GM19099 (cell line): ENCODE data around the gene TPP2.

Experiments used
- POLR2A ChIP-seq: IDR thresholded peaks from 3 replicates; pipeline ENCODE4 v1.6.1; 2011; ENCODE audit warnings: low read depth; ENCODE audit not compliant: insufficient read length; ENCODE audit errors: extremely low read depth

The TPP2 gene

DNA sequence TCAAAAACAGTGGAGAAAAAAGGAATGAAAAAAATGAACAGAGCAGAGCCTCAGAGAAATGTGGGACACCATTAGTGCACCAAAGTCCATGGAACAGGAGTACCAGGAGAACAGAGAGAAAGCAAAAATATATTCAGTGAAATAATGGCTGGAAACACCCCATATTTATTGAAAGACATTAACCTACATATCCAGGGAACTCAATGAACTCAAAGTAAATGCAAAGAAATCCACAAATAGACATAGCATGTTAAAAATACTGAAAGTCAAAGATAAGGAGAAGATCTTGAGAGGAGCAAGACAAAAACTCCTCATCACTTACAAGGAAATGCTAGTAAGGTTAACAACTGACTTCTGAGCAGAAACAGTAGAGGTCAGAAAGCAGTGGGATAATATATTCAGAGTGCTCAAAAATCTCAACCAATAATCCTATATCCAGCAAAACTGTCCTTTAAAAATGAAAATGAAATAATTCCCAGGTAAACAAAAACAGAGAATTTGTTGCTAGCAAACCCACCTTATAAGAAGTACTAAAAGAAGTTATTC lies 62.5 kb downstream of the TPP2 start:
- TF ChIP-seq POLR2A, result no peak

DNA sequence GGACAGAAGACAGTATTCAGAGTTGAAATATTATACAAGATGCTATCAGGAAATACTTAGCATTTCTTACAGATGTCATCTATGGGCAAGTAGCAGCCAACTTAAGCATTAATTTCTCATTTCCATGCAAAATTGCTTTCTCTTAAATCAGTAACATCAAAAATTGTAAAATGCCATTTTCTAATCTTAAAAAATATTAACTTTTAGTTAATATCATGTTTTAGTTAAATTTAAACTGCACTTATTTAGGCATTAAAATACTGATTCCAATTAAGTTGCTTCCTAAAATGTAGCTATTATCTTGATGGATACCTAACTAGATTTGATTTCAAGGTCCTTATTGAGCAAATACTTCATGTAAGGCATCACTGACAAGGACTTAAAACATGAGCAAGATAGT lies 70.2 kb downstream of the TPP2 start:
- TF ChIP-seq POLR2A, result no peak

DNA sequence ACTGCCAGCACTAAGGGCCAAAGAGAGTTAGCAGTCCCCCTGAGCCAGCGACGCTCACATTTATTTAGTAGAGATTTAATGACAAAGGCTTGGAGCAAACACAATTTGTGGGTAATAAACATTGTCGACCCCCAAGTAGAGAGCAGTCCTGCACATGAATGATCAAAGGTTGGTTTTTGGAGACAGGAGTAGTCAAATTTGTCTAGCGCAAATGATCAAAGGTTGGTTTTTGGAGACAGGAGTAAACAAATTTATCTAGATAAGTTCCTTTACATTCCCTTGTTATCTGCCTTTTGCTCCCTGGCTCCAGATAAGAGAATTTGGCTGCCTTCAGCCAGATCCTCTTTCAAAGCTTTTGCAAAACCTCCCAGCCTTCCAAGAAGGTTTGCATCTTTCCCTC lies 71.1 kb downstream of the TPP2 start:
- no peak for TF ChIP-seq POLR2A

DNA sequence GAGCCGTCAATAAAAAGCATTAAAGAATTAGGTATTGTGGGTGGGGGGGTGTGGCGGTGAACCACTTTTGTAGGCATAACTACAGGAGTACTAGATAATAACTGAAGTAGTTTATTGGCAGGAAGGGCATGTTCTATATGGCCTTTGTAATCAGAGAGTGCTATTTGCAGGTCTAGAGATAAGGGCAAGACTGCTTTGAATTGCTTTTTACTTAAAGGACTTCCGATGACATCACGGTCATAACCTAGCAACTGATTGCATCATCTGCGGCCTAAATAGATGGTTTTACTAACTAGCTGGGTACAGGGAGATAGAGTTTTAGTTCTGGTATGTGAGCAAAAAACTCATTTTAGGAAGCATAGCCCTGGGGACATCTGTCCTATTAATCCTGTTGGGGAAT lies 73.3 kb downstream of the TPP2 start:
- TF ChIP-seq POLR2A, result no peak

DNA sequence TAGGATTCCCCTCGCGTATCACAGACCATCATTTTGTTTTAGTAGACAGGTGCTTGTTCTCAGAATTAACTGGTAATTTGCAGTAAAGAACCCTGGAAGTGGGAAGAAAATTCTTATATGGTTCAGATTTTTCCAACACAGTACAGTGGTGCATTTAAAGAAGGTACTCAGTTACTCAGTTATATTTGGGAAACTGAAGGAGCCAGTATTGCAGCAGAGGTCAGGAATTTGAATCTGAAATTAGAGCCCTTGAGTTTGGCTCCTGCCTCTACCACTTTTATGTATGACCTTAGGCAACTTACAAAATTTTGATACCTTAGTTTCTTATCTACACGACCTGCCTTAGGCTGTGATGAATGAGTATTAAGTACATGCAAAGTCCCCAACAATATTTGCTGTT lies 78.3 kb downstream of the TPP2 start:
- TF ChIP-seq POLR2A, result no peak

DNA sequence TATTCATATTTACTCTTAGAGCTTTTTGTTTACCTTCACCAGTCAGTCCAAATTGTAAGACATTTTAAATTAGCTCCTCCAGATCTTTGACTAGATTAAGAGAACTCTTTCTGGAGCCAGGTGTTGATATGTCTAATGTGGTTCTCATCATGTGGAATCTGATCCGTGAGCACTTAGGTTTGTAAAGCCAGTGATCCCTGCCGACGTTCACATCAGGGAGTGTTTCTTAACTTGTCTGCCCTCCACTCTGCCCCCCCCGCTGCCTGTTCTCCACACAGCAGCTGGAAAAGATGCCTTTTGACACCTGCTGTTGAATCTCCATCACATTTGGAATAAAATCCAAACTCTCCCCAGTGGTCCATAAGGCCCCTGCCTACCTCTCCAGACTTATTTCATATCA lies 80.3 kb downstream of the TPP2 start:
- no peak for TF ChIP-seq POLR2A

DNA sequence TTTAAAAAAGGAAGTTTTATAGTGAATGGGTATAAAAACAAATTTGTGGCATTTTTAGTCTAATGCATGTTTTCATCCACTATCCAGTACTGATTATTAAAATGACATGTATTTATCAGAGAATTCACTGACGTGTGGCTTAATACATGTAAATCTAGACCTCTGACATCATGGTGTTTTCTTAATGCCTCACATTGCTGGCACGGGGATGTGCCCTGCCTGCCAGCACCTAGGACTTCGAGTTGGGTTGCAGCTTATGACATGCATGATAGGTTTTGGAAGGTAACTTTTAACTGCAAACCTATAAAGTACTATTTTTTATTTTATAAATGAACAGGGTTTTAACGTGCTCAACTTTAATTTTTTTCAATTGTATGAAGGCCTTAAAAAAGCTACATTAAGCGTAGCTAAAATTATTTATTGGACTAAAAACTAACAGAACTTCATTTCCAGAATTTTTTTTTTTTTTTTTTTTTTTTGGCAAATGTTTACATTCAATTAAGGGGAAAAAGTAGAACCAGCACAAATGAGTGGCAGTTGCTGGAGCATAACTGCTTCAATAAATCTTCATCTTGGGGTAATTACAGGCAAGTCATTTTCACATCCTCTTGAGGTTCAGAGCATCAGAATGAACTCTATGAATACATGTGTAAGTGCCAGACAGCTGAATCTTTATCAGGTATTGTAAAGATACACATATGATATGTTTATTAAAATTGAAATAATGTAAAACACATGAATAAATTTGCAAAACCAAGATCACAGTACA lies 81.7 kb downstream of the TPP2 start:
- TF ChIP-seq POLR2A, result no peak

DNA sequence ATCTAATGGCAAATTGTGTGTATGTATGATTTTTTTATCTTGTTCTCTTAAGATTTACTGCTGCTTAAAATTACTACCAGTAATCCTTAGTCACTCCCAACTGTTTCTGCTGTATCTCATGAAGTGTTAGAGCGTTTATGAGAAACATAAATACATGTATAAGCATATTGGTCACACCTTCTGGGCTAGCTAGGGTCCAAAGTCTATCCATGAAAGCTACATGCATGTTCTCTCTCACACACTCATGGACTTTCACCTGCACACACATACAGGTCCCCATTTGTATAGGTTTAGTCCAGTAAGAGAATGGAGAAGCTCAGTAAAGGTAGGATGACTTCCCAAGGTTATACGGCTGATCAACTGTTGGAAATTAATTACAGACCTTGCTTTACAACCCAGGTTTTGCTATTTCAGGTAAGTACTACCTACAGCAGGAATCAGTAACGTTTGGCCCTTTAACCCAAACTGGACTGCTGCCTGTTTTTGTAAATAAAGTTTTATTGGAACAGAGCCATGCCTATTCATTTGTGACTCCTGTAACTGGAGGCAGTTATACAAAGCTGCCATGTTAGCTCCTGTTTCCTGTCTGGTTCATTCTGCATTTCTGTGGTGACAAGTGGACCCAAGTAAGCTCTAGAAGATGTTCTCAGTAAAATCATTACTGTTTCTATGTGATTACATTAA lies 82.8 kb downstream of the TPP2 start:
- no peak for TF ChIP-seq POLR2A

DNA sequence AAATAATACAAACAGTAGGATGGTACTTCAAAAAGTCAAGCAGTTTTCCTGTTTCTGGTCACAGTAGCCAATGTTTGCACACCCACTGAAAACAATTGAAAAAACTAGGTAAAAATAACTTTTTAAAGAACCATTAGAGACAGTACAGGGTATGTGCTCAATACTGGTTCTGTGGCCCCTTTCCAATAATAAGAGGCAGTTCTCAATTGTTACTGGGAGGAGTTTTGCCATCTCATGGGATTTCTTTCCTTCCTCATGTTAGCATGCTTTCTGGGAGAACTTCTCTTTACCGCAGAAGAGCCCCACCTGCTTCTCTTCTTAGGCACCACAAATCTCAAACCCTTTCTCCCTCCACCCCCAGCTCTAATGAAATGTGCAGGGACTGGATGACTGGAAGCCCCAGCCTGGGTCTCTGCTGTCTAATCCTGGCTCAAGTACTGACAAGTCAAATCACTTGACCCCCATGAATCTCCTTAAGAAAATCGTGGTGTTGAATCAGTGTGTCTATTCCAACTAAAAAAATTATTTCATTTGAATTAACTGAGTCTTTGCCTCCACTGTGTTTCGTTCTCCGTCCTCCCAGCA lies 83.4 kb downstream of the TPP2 start:
- TF ChIP-seq POLR2A, result no peak

DNA sequence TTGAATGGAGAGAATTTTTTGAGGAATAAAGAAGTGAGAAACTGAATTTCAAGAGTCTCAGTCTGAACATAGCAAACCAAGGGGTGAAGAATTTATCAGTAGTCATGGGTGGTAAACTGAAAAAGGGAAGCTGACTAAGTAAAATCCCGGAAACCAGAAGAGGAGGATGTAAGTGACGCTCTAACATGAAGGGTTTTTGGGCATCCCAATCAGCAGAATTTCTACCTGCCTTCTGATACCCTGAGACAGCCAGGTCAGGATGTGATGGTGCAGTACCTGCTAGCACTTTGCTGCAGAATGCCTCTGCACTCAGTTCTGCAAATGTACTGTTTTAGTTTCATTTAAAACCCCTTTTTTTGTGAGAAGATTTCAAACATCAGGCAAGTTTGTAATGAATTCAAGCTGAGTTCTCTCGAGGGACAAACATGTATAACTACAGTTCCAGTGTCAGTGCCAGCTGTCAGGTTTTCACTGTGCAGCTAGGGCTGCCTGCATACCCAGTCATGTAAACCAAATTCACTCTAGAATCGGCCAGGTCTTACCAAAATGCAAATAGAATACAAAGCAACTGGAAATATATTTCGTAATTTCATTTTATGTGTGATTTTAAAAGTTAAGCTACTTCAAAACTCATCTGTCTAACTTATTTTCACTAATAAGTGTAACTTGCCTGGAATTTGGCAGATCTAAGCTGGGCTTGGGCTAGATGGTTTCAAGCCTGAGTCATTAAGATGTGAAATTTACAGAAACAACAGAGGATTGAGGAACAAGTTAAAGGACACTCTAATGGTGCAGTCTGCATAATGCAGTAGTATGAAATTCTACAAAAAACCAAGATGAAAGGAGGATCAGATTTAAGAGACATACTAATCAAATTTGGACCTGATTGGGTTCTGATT lies 84.3 kb downstream of the TPP2 start:
- no peak for TF ChIP-seq POLR2A

DNA sequence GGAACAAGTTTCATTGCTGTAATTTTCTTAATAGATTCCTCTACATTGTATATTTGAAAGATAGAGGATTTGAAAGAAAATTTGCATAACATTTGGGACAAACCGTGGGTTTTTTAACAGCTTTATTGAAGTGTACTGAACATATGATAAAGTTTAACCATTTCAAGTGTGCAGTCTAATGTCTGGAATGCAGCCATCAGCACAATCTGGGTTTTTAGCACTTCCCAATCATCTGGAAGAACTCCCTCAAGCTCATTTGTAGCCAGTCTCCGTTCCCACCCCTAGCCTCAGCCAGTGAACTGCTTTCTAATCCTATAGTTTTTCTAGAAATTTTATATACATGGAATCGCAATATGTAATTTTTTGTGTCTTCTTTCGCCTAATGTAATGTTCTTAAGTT lies 85.4 kb downstream of the TPP2 start:
- no peak for TF ChIP-seq POLR2A

DNA sequence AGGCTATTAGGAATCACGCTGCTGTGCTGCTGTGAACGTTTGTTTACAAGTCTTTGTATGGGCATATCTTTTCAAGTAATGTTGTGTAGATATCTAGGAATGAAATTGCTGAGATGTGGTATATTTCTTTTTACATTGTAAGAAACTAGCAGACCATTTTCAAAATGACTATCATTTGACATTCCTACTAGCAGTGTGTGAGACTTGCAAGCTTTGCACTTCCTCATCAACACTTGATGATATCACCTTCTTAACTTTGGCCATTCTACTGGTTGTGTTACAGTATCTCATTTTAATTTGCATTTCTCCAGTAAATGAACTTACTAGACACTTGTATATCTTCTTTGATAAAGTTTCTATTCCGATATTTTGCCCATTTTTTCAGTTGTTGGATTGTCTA lies 85.9 kb downstream of the TPP2 start:
- TF ChIP-seq POLR2A, result no peak

DNA sequence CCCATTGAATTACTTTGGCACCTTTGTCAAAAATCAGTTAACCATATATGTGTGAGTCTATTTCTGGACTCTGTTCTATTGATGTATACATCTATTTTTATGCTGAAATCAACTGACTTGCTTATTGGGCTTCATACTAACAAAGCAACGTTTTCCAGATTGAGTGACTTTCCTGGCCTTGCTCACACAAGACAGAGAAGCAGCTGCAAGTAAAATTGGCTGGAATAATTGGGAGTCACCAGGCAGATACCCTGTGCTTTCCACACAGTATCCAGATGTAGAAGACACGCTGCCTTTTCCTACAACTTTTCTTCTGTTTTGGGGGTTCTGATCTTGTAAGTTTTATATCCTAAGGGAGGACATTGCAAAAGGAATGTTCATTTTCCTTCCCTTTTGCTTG lies 86.9 kb downstream of the TPP2 start:
- TF ChIP-seq POLR2A, result no peak

DNA sequence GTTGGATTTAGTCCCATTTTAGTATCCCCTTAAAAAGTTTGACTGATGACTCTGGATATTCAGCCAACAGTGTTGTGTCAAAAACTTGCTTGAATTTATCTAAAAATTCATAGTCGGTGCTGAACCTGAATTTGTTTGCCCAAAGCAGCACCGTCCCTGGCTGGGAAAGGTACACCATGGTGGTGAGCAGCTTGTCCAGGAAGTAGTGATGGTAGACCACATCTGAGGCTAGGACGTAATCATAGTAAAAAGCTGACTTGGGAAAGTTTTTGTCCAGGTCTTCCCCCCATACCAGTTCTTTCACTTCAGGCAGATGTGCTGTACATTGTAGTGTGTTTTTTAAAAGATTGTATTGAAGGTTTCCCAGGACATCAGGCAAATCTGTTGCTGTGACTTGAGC lies 89.2 kb downstream of the TPP2 start:
- no peak for TF ChIP-seq POLR2A

DNA sequence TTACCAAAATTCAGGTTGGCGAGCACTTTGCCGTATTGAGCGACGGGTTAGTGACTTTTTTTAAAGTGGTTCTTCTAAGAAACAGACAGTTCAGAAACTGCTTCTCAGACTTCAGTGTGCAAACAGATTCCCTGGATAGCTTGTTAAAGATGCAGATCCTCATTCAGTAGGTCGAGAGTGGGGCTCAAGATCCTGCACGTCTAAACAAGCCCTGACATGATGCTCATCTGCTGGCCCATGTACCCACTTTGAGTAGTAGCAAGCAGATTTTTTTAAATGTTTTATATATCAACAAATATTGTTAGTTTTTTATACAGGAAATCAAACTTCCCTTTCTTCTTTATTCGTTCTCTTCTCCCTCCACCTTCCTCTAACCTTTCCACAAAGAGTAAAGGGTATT lies 90.7 kb downstream of the TPP2 start:
- no peak for TF ChIP-seq POLR2A

DNA sequence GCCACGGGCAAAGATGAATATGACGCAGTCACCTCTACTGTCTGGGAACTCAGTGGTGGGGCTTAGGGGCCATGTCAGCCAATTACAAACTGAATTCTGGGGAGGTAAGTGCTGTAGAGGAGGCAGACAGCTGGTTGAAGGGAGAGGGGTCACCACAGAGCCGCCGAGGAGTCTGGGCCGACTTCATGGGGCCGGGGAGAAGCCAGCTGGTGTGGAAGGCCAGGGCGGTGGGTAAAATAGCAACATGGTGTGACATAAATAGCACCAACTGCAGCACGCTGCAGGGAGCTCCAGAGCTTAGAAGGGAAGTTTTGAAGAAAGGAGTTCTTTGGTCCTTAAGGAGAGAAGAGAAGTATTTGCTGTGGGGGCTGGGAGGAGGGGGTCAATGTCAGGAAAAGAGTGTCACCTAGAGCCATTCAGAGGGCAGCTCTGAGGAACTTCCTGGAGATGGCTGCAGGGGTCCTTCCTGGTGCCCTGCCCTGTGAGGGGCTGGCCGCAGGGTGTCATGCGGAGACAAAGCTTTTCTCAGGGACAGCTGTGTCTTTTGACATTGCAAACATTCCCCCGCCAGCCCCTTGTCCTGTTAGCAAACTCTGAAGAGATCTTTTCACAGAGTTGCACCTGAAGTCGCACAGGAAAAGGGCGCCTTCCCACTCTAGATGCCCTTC lies 91.7 kb downstream of the TPP2 start:
- no peak for TF ChIP-seq POLR2A
